Prostate gland (tissue), 2 donors: ENCODE results near the gene MAP3K15. TPM values are rescaled to one million over a fixed set of nuclear protein-coding genes. Genes with fewer than 3 reads are reported as not detected.
"Not testable (repeated sequence)": the region's sequence is repeated elsewhere in the genome, so short reads cannot be mapped to it uniquely, and the experiment has no call there.

ENCODE experiments used
- DNase-seq: peaks from one replicate; pipeline ENCODE4 v3.0.0-alpha.2; 2019; ENCODE audit warnings: low spot score
- H3K27ac ChIP-seq, 2 donors: fragments of 200-600 bp; sonication (generic); 2 replicates each; pipeline ENCODE4 v1.5.1; 2017 to 2019
- H3K27me3 ChIP-seq: fragments of 200-600 bp; sonication (generic); replicated peaks from 2 replicates; pipeline ENCODE4 v1.5.1; 2019; ENCODE audit not compliant: insufficient read depth
- H3K36me3 ChIP-seq, 2 donors: fragments of 200-600 bp; sonication (generic); 1 replicate in 1 of 2; 2 replicates in 1 of 2; pipeline versions ENCODE4 v1.5.1 to v1.8.1; 2017 to 2019
- H3K4me1 ChIP-seq: fragments of 200-600 bp; sonication (generic); replicated peaks from 2 replicates; pipeline ENCODE4 v1.5.1; 2019
- H3K4me3 ChIP-seq, 2 donors: fragments of 200-600 bp; sonication (generic); 2 replicates each; pipeline ENCODE4 v1.5.1; 2017 to 2019
- H3K9me3 ChIP-seq: fragments of 200-600 bp; sonication (generic); 2 replicates; pipeline ENCODE4 v1.5.1; 2017
- CTCF ChIP-seq, 4 experiments: fragments of 200-600 bp in 2 of 4; fragments of 450-650 bp in 2 of 4; sonication (generic) in 2 of 4; IDR thresholded peaks; 1 replicate in 3 of 4; 2 replicates in 1 of 4; pipeline ENCODE4 v1.5.1; 2016 to 2019; ENCODE audit warnings: antibody characterized with exemption in 4 of 4, mild to moderate bottlenecking in 2 of 4, moderate library complexity in 2 of 4
- POLR2A ChIP-seq: fragments of 450-650 bp; IDR thresholded peaks from one replicate; pipeline ENCODE4 v1.6.1; 2016; ENCODE audit warnings: antibody characterized with exemption, mild to moderate bottlenecking
- POLR2AphosphoS5 ChIP-seq: sonication (generic); formaldehyde crosslinking; IDR thresholded peaks from one replicate; pipeline ENCODE4 v1.6.1; 2017; ENCODE audit warnings: antibody characterized with exemption
- WGBS: methylation state at CpG from one replicate; pipeline ENCODE4 v1.1.5; 2018; 5-methylcytosine and 5-hydroxymethylcytosine counted together
- intact Hi-C: fragments of 100-400 bp; cut with DNase I; formaldehyde crosslinking; loops from one replicate; pipeline ENCODE4 v1.14.2; 2022
- total RNA-seq, 2 donors: library from RNA; depleted of rRNA; stranded (reverse); fragments of >200 nt; gene quantifications; one replicate each; pipeline ENCODE4 v1.1.0, GENCODE V29; 2016

The MAP3K15 gene
- total RNA-seq, 2 donors from 2014 or later = 0.09 to 1.4 TPM

- no peak overlapping the region for H3K4me3 ChIP-seq
- DNase-seq = no peak
- intact Hi-C loops = no loop called here
- no peaks in the 10 kb centered on the region for H3K4me1 ChIP-seq
- 58% methylated on average over 10 of the region's 10 CpGs for WGBS
- no peaks in the 10 kb centered on the region for H3K9me3 ChIP-seq
- TF ChIP-seq CTCF (IDR thresholded peaks at IDR 0.05) (no peak), POLR2AphosphoS5 (no peak), POLR2A (no peak)
- no peak overlapping the region for H3K27ac ChIP-seq
- H3K36me3 ChIP-seq = no peaks in the 10 kb centered on the region
- no peaks in the 10 kb centered on the region for H3K27me3 ChIP-seq
Measured at GRCh38 chrX:19443869-19444526, 71.3 kb downstream of the MAP3K15 start.

DNA sequence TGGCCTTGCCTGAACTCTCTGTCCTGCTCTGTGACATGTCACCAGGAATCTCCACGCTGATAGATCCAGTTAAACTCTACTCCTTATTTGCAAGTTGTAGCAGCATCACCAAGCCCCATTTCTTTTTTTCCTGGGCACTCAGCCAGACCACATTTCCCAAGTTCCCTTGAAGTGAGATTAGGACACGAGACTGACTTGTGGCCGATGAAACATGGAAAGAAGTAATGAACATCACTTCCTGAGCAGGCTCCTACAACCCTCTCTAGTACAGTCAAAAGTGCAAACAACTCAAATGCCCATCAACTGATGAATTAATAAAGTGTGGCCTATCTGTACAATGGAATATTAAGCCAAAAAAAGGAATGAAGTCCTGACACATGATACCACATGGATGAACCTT lies 74.6 kb downstream of the MAP3K15 start:
- H3K4me1 ChIP-seq = no peaks in the 10 kb centered on the region
- TF ChIP-seq POLR2A (no peak), CTCF (IDR thresholded peaks at IDR 0.05) (no peak), POLR2AphosphoS5 (no peak)
- no peak overlapping the region for H3K27ac ChIP-seq
- WGBS = 20% methylated on average over 3 of the region's 3 CpGs
- no peaks in the 10 kb centered on the region for H3K27me3 ChIP-seq
- H3K4me3 ChIP-seq = no peak overlapping the region
- H3K36me3 ChIP-seq = no peaks in the 10 kb centered on the region
- DNase-seq = no peak
- intact Hi-C loops = no loop called here
- no peaks in the 10 kb centered on the region for H3K9me3 ChIP-seq

DNA sequence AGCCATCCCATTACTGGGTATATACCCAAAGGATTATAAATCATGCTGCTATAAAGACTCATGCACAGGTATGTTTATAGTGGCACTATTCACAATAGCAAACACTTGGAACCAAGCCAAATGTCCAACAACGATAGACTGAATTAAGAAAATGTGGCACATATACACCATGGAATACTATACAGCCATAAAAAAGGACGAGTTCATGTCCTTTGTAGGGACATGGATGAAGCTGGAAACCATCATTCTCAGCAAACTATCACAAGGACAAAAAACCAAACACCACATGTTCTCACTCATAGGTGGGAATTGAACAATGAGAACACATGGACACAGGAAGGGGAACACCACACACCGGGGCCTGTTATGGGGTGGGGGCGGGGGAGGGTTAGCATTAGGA lies 92.6 kb downstream of the MAP3K15 start:
- H3K36me3 ChIP-seq, H3K9me3 ChIP-seq, H3K4me3 ChIP-seq, H3K4me1 ChIP-seq, H3K27ac ChIP-seq, H3K27me3 ChIP-seq, DNase-seq, intact Hi-C loops: not testable (repeated sequence)
- WGBS = 86% methylated on average over 3 of the region's 4 CpGs

GRCh38 chrX:19410259-19410658 lies 105.0 kb downstream of the MAP3K15 start:
- Histone ChIP-seq H3K27ac (no peak overlapping the region), H3K9me3 (no peaks in the 10 kb centered on the region), H3K4me1 (no peaks in the 10 kb centered on the region), H3K27me3 (no peaks in the 10 kb centered on the region), H3K4me3 (no peak overlapping the region), H3K36me3 (no peaks in the 10 kb centered on the region)
- 100% methylated on average over 2 of the region's 2 CpGs for WGBS
- intact Hi-C loops = no loop called here
- no peak for DNase-seq
- TF ChIP-seq CTCF (IDR thresholded peaks at IDR 0.05) (no peak), POLR2AphosphoS5 (no peak), POLR2A (no peak)

- DNase-seq = no peak
- no peaks in the 10 kb centered on the region for H3K4me1 ChIP-seq
- intact Hi-C loops = no loop called here
- H3K27me3 ChIP-seq = no peaks in the 10 kb centered on the region
- no peak overlapping the region for H3K4me3 ChIP-seq
- no peak for TF ChIP-seq CTCF (IDR thresholded peaks at IDR 0.05)
- TF ChIP-seq POLR2A = no peak
- TF ChIP-seq POLR2AphosphoS5 = no peak
- H3K36me3 ChIP-seq = no peaks in the 10 kb centered on the region
- H3K9me3 ChIP-seq = no peaks in the 10 kb centered on the region
- no peak overlapping the region for H3K27ac ChIP-seq
Measured at GRCh38 chrX:19403696-19404095, 111.6 kb downstream of the MAP3K15 start.
